HCT116 (cell line): Measurements from ENCODE around the gene DPP6. TPM values are rescaled to one million over a fixed set of nuclear protein-coding genes. Genes with fewer than 3 reads are reported as not detected.

Experiments
- ATAC-seq: fragments of 200-7000 bp; cut with Tn5 transposase; 2 replicates; pipeline ENCODE4 v1.9.1; 2020; ENCODE audit warnings: mild to moderate bottlenecking, moderate library complexity
- BruUV-seq: library from RNA; stranded (reverse); fragments of 400-500 nt; replicated peaks from 2 replicates; lab custom pipeline; 2021; lab: Mats Ljungman, UMichigan
- CTCF ChIA-PET: fragments of 300-600 bp; sonication (Branson Sonifier 250); formaldehyde crosslinking; loops from one replicate; lab custom pipeline; 2021; ENCODE audit warnings: antibody characterized with exemption; lab: Charles Lee
- POLR2A ChIA-PET: fragments of 300-600, 350-600 bp; sonication (Branson Sonifier 250); formaldehyde crosslinking; loops from one replicate; lab custom pipeline; 2021; ENCODE audit warnings: antibody characterized with exemption; lab: Charles Lee
- RAD21 ChIA-PET, 2 experiments: fragments of 300-600 bp; sonication (Branson Sonifier 250); formaldehyde crosslinking; loops; one replicate each; lab custom pipeline; 2023; ENCODE audit warnings: low total read pairs in 2 of 2; ENCODE audit not compliant: uncharacterized antibody in 2 of 2, unreplicated experiment in 2 of 2, low non-redundant PET in 1 of 2; lab: Charles Lee
- DNase-seq: peaks from one replicate; pipeline ENCODE4 v3.0.0-alpha.2; 2010; ENCODE audit warnings: low read depth, low spot score
- H2AFZ ChIP-seq: fragments of 200-600 bp; shearing (Covaris generic), sonication (generic); 2 replicates; pipeline ENCODE4 v1.6.1; 2017; ENCODE audit warnings: low read depth, mixed run types, mixed read lengths, antibody characterized with exemption, low read length; ENCODE audit not compliant: poor library complexity, severe bottlenecking
- H3K27ac ChIP-seq: 2 replicates; pipeline ENCODE4 v1.5.1; 2012; ENCODE audit warnings: low read depth, low read length
- H3K27me3 ChIP-seq: fragments of 200-600 bp; sonication (generic); 2 replicates; pipeline ENCODE4 v1.6.1; 2016; ENCODE audit warnings: mixed run types, low read length, mixed read lengths; ENCODE audit not compliant: insufficient read depth
- H3K36me3 ChIP-seq, 2 experiments: fragments of 200-500 bp in 1 of 2; fragments of 200-600 bp in 1 of 2; sonication (Bioruptor generic) in 1 of 2; sonication (generic) in 1 of 2; 2 replicates each; pipeline versions ENCODE4 v1.5.1 to v1.6.1; 2014 to 2016; ENCODE audit warnings: low read length in 2 of 2, inconsistent platforms in 1 of 2, mixed read lengths in 1 of 2, mixed run types in 1 of 2; ENCODE audit not compliant: insufficient read depth in 2 of 2, control insufficient read depth in 1 of 2
- H3K4me1 ChIP-seq, 2 experiments: fragments of 200-600 bp in 1 of 2; sonication (generic) in 1 of 2; 2 replicates each; pipeline versions ENCODE4 v1.5.1 to v1.6.1; 2012 to 2017; ENCODE audit warnings: low read length in 2 of 2, inconsistent platforms in 1 of 2, mild to moderate bottlenecking in 1 of 2, mixed read lengths in 1 of 2, mixed run types in 1 of 2, moderate library complexity in 1 of 2; ENCODE audit not compliant: insufficient read depth in 2 of 2, control insufficient read depth in 1 of 2
- H3K4me2 ChIP-seq: fragments of 200-600 bp; sonication (generic); 2 replicates; pipeline ENCODE4 v1.6.1; 2017; ENCODE audit warnings: mixed run types, low read length, mixed read lengths
- H3K4me3 ChIP-seq, 2 experiments: fragments of 200-600 bp in 1 of 2; sonication (generic) in 1 of 2; replicated peaks in 1 of 2; 2 replicates each; pipeline ENCODE4 v1.5.1; 2011 to 2016; ENCODE audit warnings: low read length in 2 of 2, control low read depth in 1 of 2, low read depth in 1 of 2, mild to moderate bottlenecking in 1 of 2, mixed read lengths in 1 of 2, mixed run types in 1 of 2
- H3K79me2 ChIP-seq: fragments of 200-600 bp; sonication (generic); 2 replicates; pipeline ENCODE4 v1.6.1; 2017; ENCODE audit warnings: mild to moderate bottlenecking, mixed run types, low read length, moderate library complexity, mixed read lengths; ENCODE audit not compliant: insufficient read depth
- H3K9ac ChIP-seq: fragments of 200-600 bp; sonication (generic); 2 replicates; pipeline ENCODE4 v1.6.1; 2016; ENCODE audit warnings: low read length, mixed read lengths
- H3K9me2 ChIP-seq: fragments of 200-600 bp; sonication (generic), shearing (Covaris generic); 2 replicates; pipeline ENCODE4 v1.6.1; 2017; ENCODE audit warnings: mixed run types, mild to moderate bottlenecking, moderate library complexity; ENCODE audit not compliant: insufficient read depth
- H3K9me3 ChIP-seq, 2 experiments: fragments of 200-500 bp in 1 of 2; fragments of 200-600 bp in 1 of 2; sonication (Bioruptor generic) in 1 of 2; sonication (generic) in 1 of 2; 2 replicates each; pipeline ENCODE4 v1.6.1; 2014 to 2017; ENCODE audit warnings: low read length in 2 of 2, mixed read lengths in 2 of 2, inconsistent platforms in 1 of 2, low read depth in 1 of 2, mild to moderate bottlenecking in 1 of 2, mixed run types in 1 of 2, moderate library complexity in 1 of 2; ENCODE audit not compliant: control insufficient read depth in 1 of 2, insufficient read depth in 1 of 2
- H4K20me1 ChIP-seq: fragments of 200-600 bp; sonication (generic), shearing (Covaris generic); 2 replicates; pipeline ENCODE4 v1.6.1; 2017; ENCODE audit warnings: mixed run types, mild to moderate bottlenecking, moderate library complexity; ENCODE audit not compliant: insufficient read depth
- CTCF ChIP-seq, 3 experiments: fragments of 200-600 bp in 1 of 3; sonication (generic) in 1 of 3; IDR thresholded peaks in 2 of 3; conservative IDR thresholded peaks in 1 of 3; 2 replicates each; pipeline ENCODE4 v1.5.1; 2012 to 2017; ENCODE audit warnings: low read depth in 2 of 3, low read length in 2 of 3, antibody characterized with exemption in 1 of 3, borderline replicate concordance in 1 of 3, control low read depth in 1 of 3, mild to moderate bottlenecking in 1 of 3, mixed read lengths in 1 of 3, mixed run types in 1 of 3, moderate library complexity in 1 of 3; ENCODE audit not compliant: insufficient read depth in 1 of 3
- POLR2AphosphoS5 ChIP-seq: IDR thresholded peaks from 2 replicates; pipeline ENCODE4 v1.6.1; 2011; ENCODE audit warnings: mild to moderate bottlenecking, low read depth, low read length, moderate library complexity
- intact Hi-C: fragments of 100-400 bp; cut with micrococcal nuclease; formaldehyde crosslinking; loops from 2 replicates; pipeline ENCODE4 v1.10.0; 2022
- total RNA-seq: library from RNA; stranded (reverse); gene quantifications from one replicate; pipeline ENCODE4 v1.2.1, GENCODE V29; 2021; ENCODE audit not compliant: unreplicated experiment

Gene DPP6
- total RNA-seq, 1 experiment from 2014 or later, result not detected

GRCh38 chr7:154698726-154699291 lies 646.6 kb downstream of the DPP6 start:
- no peaks in the 10 kb centered on the region for H3K9me2 ChIP-seq
- intact Hi-C loops, result loop anchor here (2.0 kb wide), 1 partner anchor 46 kb away; no protein-coding TSS in a partner anchor
- ChIA-PET RAD21 (no interaction called here), CTCF (interaction anchor here (1.3 to 1.6 kb wide), 2 partner anchors 61 to 79 kb away, joined by 3 read pairs; no protein-coding TSS in a partner anchor), POLR2A (no interaction called here)
- H3K9ac ChIP-seq, result no peak overlapping the region
- no peaks in the 10 kb centered on the region for H3K36me3 ChIP-seq
- H2AFZ ChIP-seq, result no peak overlapping the region
- 0 out of 4 replicates have a peak, but pooled peaks cover 0 to 4% of the 10 kb centered on the region in 2 experiments for H3K4me1 ChIP-seq
- H3K4me2 ChIP-seq, result no peak overlapping the region
- ATAC-seq, result peak; percentile 52
- no peaks in the 10 kb centered on the region for H3K9me3 ChIP-seq
- DNase-seq, result no peak
- no peak overlapping the region for H3K27ac ChIP-seq
- H4K20me1 ChIP-seq, result no peaks in the 10 kb centered on the region
- H3K27me3 ChIP-seq, result no peaks in the 10 kb centered on the region
- BruUV-seq, result no TSS peak
- no peaks in the 10 kb centered on the region for H3K79me2 ChIP-seq
- no peak overlapping the region for H3K4me3 ChIP-seq
- TF ChIP-seq POLR2AphosphoS5 (no peak), CTCF (IDR thresholded peaks at IDR 0.05 in 2 of 3, conservative IDR thresholded peaks at IDR 0.05 in 1 of 3; ENCODE audit: borderline replicate concordance in 1 of 3, insufficient read depth in 1 of 3, low read depth in 2 of 3, low read length in 2 of 3) (peak in 2 of 3 experiments; percentile 56 to 62; a peak in 4 of 6 replicates)
- TF ChIP-seq, all 23 proteins: peak for 1

- Histone ChIP-seq H3K4me3 (no peak overlapping the region), H2AFZ (no peak overlapping the region), H3K4me2 (no peak overlapping the region; the same call in 1 of the 2 replicates), H3K79me2 (no peaks in the 10 kb centered on the region), H3K9ac (no peak overlapping the region), H3K9me2 (no peaks in the 10 kb centered on the region), H3K36me3 (no peaks in the 10 kb centered on the region), H3K27ac (no peak overlapping the region), H3K9me3 (no peaks in the 10 kb centered on the region), H4K20me1 (no peaks in the 10 kb centered on the region), H3K4me1 (0 out of 4 replicates have a peak, but pooled peaks cover 0 to 4% of the 10 kb centered on the region in 2 experiments), H3K27me3 (no peaks in the 10 kb centered on the region)
- CTCF ChIA-PET, result no interaction called here
- intact Hi-C loops, result loop anchor here (2.0 kb wide), 1 partner anchor 45 kb away; no protein-coding TSS in a partner anchor
- TF ChIP-seq CTCF (IDR thresholded peaks at IDR 0.05 in 2 of 3, conservative IDR thresholded peaks at IDR 0.05 in 1 of 3; ENCODE audit: borderline replicate concordance in 1 of 3, insufficient read depth in 1 of 3, low read depth in 2 of 3, low read length in 2 of 3), result no peak
- RAD21 ChIA-PET, result no interaction called here
- POLR2A ChIA-PET, result no interaction called here
- ATAC-seq (no peak), DNase-seq (no peak)
- no TSS peak for BruUV-seq
These were observed 647.2 kb downstream of the DPP6 start for GRCh38 chr7:154699417-154699816.
